ENCODE data around the gene ALDH1L1.

DNA sequence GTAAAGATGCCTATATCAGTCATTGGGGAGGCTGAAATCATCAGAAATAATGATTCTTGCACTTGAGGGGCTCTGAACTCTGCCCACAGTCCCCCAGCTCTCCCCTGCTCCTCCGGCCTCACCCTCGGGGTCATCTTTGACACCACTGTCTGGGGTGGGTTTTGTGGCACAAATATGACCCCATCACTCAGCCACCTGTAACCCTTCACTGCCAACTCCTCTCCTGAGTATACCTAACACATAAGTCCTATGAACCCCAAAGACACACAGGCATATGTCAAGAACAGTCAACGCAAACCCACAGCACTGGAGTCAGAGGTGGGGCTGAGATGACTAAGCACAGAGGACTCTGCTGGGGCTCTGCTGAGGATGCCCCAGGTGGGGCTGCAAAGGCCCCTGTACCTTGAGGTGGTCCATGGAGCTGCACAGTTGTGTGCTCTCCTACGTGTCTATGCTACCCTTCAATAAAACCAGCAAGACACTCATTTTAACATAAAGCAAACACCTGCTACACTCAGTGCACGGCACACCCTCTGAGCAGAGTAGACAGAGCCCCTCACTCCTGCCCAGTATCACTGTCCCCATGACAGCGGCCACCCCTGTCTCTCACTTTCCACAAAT lies 126.3 kb downstream of the ALDH1L1 start:
- TF ChIP-seq POLR2AphosphoS5 (IDR thresholded peaks at IDR 0.05; ENCODE audit: low read depth, low read length) (no peak), POLR2A (IDR thresholded peaks at IDR 0.05; ENCODE audit: low read depth, low read length) (no peak), TAF1 (IDR thresholded peaks at IDR 0.05; ENCODE audit: borderline replicate concordance, low read depth, low read length) (no peak)
